Cardiac fibroblast (primary cell): ENCODE results near the gene PDCD1.
A peak's percentile ranks its signal among the peaks of the same experiment; 100 is the strongest.

Experiments
- DNase-seq, 2 donors: peaks; one replicate each; pipeline versions ENCODE4 v3.0.0 to v3.0.0-alpha.2; 2010; ENCODE audit warnings: low read depth in 2 of 2
- H3K4me3 ChIP-seq, 2 donors: replicated peaks in 1 of 2; 1 replicate in 1 of 2; 2 replicates in 1 of 2; pipeline ENCODE4 v1.5.1; 2011; ENCODE audit warnings: low read depth in 2 of 2, low read length in 2 of 2, mild to moderate bottlenecking in 2 of 2, moderate library complexity in 1 of 2
- CTCF ChIP-seq: IDR thresholded peaks from one replicate; pipeline ENCODE4 v1.5.1; 2011; ENCODE audit warnings: low read depth, mild to moderate bottlenecking, low read length, inconsistent platforms

PDCD1 gene

GRCh38 chr2:241848761-241849615 is 9.7 kb downstream of the PDCD1 start:
- TF ChIP-seq CTCF = no peak
- no peak overlapping the region for H3K4me3 ChIP-seq
- no peak for DNase-seq

- no peak for TF ChIP-seq CTCF
- H3K4me3 ChIP-seq = no peak overlapping the region
- DNase-seq = no peak
These were observed 12.3 kb downstream of the PDCD1 start for GRCh38 chr2:241846406-241846805.

GRCh38 chr2:241844831-241845578 is 13.7 kb downstream of the PDCD1 start:
- no peak for DNase-seq
- H3K4me3 ChIP-seq = no peak overlapping the region
- TF ChIP-seq CTCF = no peak

GRCh38 chr2:241844066-241844728 is 14.5 kb downstream of the PDCD1 start:
- DNase-seq = peak; percentile 48 to 53
- TF ChIP-seq CTCF = no peak
- H3K4me3 ChIP-seq = peak overlapping the region; percentile 17 to 36

GRCh38 chr2:241843321-241844065 is 15.2 kb downstream of the PDCD1 start:
- no peak overlapping the region for H3K4me3 ChIP-seq
- TF ChIP-seq CTCF = no peak
- no peak for DNase-seq

GRCh38 chr2:241842620-241843211 is 16.0 kb downstream of the PDCD1 start:
- H3K4me3 ChIP-seq = no peak overlapping the region
- no peak for TF ChIP-seq CTCF
- no peak for DNase-seq
